OCI-LY1 (cell line): ENCODE measurements around the gene BAHD1.
A peak's percentile ranks its signal among the peaks of the same experiment; 100 is the strongest.

Source experiments
- H2AFZ ChIP-seq: fragments of 200-600 bp; sonication (generic), shearing (Covaris generic); 2 replicates; pipeline ENCODE4 v1.6.0; 2014; ENCODE audit warnings: antibody characterized with exemption, mild to moderate bottlenecking, low read length
- H3F3A ChIP-seq: fragments of 200-600 bp; sonication (generic), shearing (Covaris generic); 2 replicates; pipeline ENCODE4 v1.6.0; 2014; ENCODE audit warnings: mild to moderate bottlenecking, antibody characterized with exemption, low read length, moderate library complexity; ENCODE audit not compliant: insufficient read depth
- H3K27ac ChIP-seq: fragments of 200-600 bp; sonication (generic); 2 replicates; pipeline ENCODE4 v1.5.1; 2014; ENCODE audit warnings: low read length, mixed run types, mild to moderate bottlenecking, low read depth; ENCODE audit not compliant: poor library complexity, severe bottlenecking
- H3K27me3 ChIP-seq: fragments of 200-600 bp; sonication (generic); 2 replicates; pipeline ENCODE4 v1.6.0; 2014; ENCODE audit warnings: antibody characterized with exemption, mild to moderate bottlenecking, low read length, moderate library complexity; ENCODE audit not compliant: insufficient read depth
- H3K36me3 ChIP-seq: fragments of 200-600 bp; sonication (generic); 2 replicates; pipeline ENCODE4 v1.6.1; 2014; ENCODE audit warnings: mild to moderate bottlenecking, antibody characterized with exemption, low read length, moderate library complexity, mixed read lengths; ENCODE audit not compliant: insufficient read depth
- H3K4me1 ChIP-seq: fragments of 200-600 bp; sonication (generic); 2 replicates; pipeline ENCODE4 v1.5.1; 2014; ENCODE audit warnings: mild to moderate bottlenecking, low read length, moderate library complexity; ENCODE audit not compliant: insufficient read depth, severe bottlenecking
- H3K4me2 ChIP-seq: fragments of 200-600 bp; sonication (generic), shearing (Covaris generic); 2 replicates; pipeline ENCODE4 v1.6.1; 2014; ENCODE audit warnings: low read length
- H3K4me3 ChIP-seq: fragments of 200-600 bp; sonication (generic); 2 replicates; pipeline ENCODE4 v1.5.1; 2014; ENCODE audit warnings: low read length, low read depth, mild to moderate bottlenecking, mixed read lengths; ENCODE audit not compliant: poor library complexity, severe bottlenecking
- H3K79me2 ChIP-seq: fragments of 200-600 bp; shearing (Covaris generic); 2 replicates; pipeline ENCODE4 v1.6.1; 2016; ENCODE audit warnings: mixed run types, low read length, mixed read lengths; ENCODE audit not compliant: insufficient read depth
- H3K9ac ChIP-seq: fragments of 200-600 bp; sonication (generic), shearing (Covaris generic); 2 replicates; pipeline ENCODE4 v1.6.1; 2014; ENCODE audit warnings: mild to moderate bottlenecking, low read length, mixed read lengths
- H3K9me2 ChIP-seq: fragments of 200-600 bp; sonication (generic), shearing (Covaris generic); 2 replicates; pipeline ENCODE4 v1.6.1; 2014; ENCODE audit warnings: low read depth, mild to moderate bottlenecking, low read length, mixed read lengths
- H3K9me3 ChIP-seq: fragments of 200-600 bp; shearing (Covaris generic); 2 replicates; pipeline ENCODE4 v1.6.1; 2014; ENCODE audit warnings: low read length, mixed read lengths
- H4K20me1 ChIP-seq: fragments of 200-600 bp; sonication (generic), shearing (Covaris generic); 2 replicates; pipeline ENCODE4 v1.6.0; 2016; ENCODE audit warnings: mild to moderate bottlenecking, low read length; ENCODE audit not compliant: insufficient read depth
- EZH2 ChIP-seq: fragments of 200-600 bp; sonication (generic), shearing (Covaris generic); IDR thresholded peaks from 2 replicates; pipeline ENCODE4 v1.8.0; 2017; ENCODE audit warnings: borderline replicate concordance, mixed run types, mild to moderate bottlenecking, antibody characterized with exemption, low read length, moderate library complexity, mixed read lengths
- TF ChIP-seq, protein P1 (sequence below): fragments of 200-600 bp; sonication (generic), shearing (Covaris generic); IDR thresholded peaks from 2 replicates; pipeline ENCODE4 v1.5.1; 2017; ENCODE audit warnings: mild to moderate bottlenecking, antibody characterized with exemption, low read length, moderate library complexity, mixed read lengths

BAHD1 gene

GRCh38 chr15:40508216-40508615 lies 67.5 kb downstream of the BAHD1 start:
- Histone ChIP-seq H3K4me3 (no peak overlapping the region), H3F3A (no peaks in the 10 kb centered on the region), H3K4me1 (peaks cover 19% of the 10 kb centered on the region), H3K9me3 (no peaks in the 10 kb centered on the region), H3K9me2 (no peaks in the 10 kb centered on the region), H3K27ac (no peak overlapping the region), H3K27me3 (no peaks in the 10 kb centered on the region; the same call in 1 of the 2 replicates), H3K9ac (no peak overlapping the region), H3K79me2 (no peaks in the 10 kb centered on the region), H2AFZ (no peak overlapping the region), H3K4me2 (no peak overlapping the region), H3K36me3 (no peaks in the 10 kb centered on the region), H4K20me1 (no peaks in the 10 kb centered on the region)
- TF ChIP-seq EZH2 = no peak
- TF ChIP-seq, protein P1, sequence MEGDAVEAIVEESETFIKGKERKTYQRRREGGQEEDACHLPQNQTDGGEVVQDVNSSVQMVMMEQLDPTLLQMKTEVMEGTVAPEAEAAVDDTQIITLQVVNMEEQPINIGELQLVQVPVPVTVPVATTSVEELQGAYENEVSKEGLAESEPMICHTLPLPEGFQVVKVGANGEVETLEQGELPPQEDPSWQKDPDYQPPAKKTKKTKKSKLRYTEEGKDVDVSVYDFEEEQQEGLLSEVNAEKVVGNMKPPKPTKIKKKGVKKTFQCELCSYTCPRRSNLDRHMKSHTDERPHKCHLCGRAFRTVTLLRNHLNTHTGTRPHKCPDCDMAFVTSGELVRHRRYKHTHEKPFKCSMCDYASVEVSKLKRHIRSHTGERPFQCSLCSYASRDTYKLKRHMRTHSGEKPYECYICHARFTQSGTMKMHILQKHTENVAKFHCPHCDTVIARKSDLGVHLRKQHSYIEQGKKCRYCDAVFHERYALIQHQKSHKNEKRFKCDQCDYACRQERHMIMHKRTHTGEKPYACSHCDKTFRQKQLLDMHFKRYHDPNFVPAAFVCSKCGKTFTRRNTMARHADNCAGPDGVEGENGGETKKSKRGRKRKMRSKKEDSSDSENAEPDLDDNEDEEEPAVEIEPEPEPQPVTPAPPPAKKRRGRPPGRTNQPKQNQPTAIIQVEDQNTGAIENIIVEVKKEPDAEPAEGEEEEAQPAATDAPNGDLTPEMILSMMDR = no peak

DNA sequence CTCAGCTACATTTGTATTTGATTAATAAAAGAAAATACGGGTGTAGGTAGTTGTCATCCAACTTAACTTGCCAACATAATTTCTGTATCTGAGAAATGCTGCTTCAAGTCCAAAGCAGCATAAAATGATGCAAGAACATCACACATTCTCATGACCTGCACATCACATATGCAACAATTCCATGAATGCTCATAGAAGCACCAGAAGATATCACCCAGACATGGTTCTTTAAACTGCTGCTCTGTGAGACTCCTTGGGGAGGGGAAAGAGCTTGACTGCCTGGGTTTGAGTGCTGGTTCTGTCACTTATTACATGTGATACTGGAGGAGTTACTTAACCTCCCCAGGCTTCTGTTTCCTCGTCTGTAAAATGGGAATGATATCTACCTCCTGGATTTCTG lies 69.4 kb downstream of the BAHD1 start:
- Histone ChIP-seq H3F3A (no peaks in the 10 kb centered on the region), H3K79me2 (no peaks in the 10 kb centered on the region), H3K36me3 (no peaks in the 10 kb centered on the region), H3K27me3 (no peaks in the 10 kb centered on the region; the same call in 1 of the 2 replicates), H3K27ac (no peak overlapping the region), H3K9ac (no peak overlapping the region), H3K9me2 (no peaks in the 10 kb centered on the region), H3K4me2 (no peak overlapping the region; the same call in 1 of the 2 replicates), H2AFZ (no peak overlapping the region), H3K4me3 (no peak overlapping the region), H4K20me1 (no peaks in the 10 kb centered on the region), H3K9me3 (no peaks in the 10 kb centered on the region), H3K4me1 (peaks cover 19% of the 10 kb centered on the region)
- no peak for TF ChIP-seq EZH2
- TF ChIP-seq, protein P1 = no peak

- Histone ChIP-seq H4K20me1 (no peaks in the 10 kb centered on the region), H3K9me3 (no peaks in the 10 kb centered on the region), H3F3A (no peaks in the 10 kb centered on the region), H3K4me1 (peaks cover 19% of the 10 kb centered on the region), H3K27me3 (no peaks in the 10 kb centered on the region; the same call in 1 of the 2 replicates), H3K36me3 (no peaks in the 10 kb centered on the region), H2AFZ (no peak overlapping the region), H3K4me3 (peak overlapping the region; percentile 54), H3K4me2 (peak overlapping the region; percentile 74), H3K79me2 (no peaks in the 10 kb centered on the region), H3K27ac (no peak overlapping the region), H3K9me2 (no peaks in the 10 kb centered on the region), H3K9ac (no peak overlapping the region; the same call in 1 of the 2 replicates)
- no peak for TF ChIP-seq EZH2
- TF ChIP-seq, protein P1 = no peak
Observed at GRCh38 chr15:40511093-40511471, 70.3 kb downstream of the BAHD1 start.
